Epithelial cell of proximal tubule (primary cell): ENCODE results near the gene HM13. TPM values are rescaled to one million over a fixed set of nuclear protein-coding genes. Genes with fewer than 3 reads are reported as not detected.
A peak's percentile ranks its signal among the peaks of the same experiment; 100 is the strongest.

Experiments
- DNase-seq: peaks from one replicate; pipeline ENCODE4 v3.0.0-alpha.2; 2011; ENCODE audit warnings: low read depth
- H3K4me3 ChIP-seq: 2 replicates; pipeline ENCODE4 v1.5.1; 2011; ENCODE audit warnings: low read depth, mild to moderate bottlenecking, low read length
- CTCF ChIP-seq: conservative IDR thresholded peaks from 2 replicates; pipeline ENCODE4 v1.5.1; 2012; ENCODE audit warnings: low read depth, mild to moderate bottlenecking, low read length
- total RNA-seq: library from RNA; depleted of rRNA; stranded (reverse); fragments of >200 nt; gene quantifications from 2 replicates; pipeline ENCODE4 v1.2.3, GENCODE V29; 2015

The HM13 gene
- total RNA-seq, 1 donor from 2014 or later: 61.1 TPM

- no peak for DNase-seq
- H3K4me3 ChIP-seq: no peak overlapping the region
- no peak for TF ChIP-seq CTCF
Observed at GRCh38 chr20:31489152-31489551, 25.1 kb upstream of the HM13 start.

- no peak overlapping the region for H3K4me3 ChIP-seq
- no peak for TF ChIP-seq CTCF
- DNase-seq: no peak
Observed at GRCh38 chr20:31490752-31491151, 23.5 kb upstream of the HM13 start.

- TF ChIP-seq CTCF: peak; percentile 63
- DNase-seq: no peak
- H3K4me3 ChIP-seq: no peak overlapping the region
Observed at GRCh38 chr20:31494131-31494530, 20.1 kb upstream of the HM13 start.

GRCh38 chr20:31496761-31497295, 17.4 kb upstream of the HM13 start:
- no peak overlapping the region for H3K4me3 ChIP-seq
- DNase-seq: no peak
- TF ChIP-seq CTCF: no peak

GRCh38 chr20:31497838-31498540, 16.3 kb upstream of the HM13 start:
- no peak for TF ChIP-seq CTCF
- DNase-seq: no peak
- no peak overlapping the region for H3K4me3 ChIP-seq

GRCh38 chr20:31500527-31500926, 13.7 kb upstream of the HM13 start:
- TF ChIP-seq CTCF: no peak
- no peak overlapping the region for H3K4me3 ChIP-seq
- DNase-seq: no peak
